HFFc6 (cell line): ENCODE data around the gene HS3ST5. TPM values are rescaled to one million over a fixed set of nuclear protein-coding genes. Genes with fewer than 3 reads are reported as not detected.

ENCODE experiments used
- DNase-seq: peaks from one replicate; pipeline ENCODE4 v3.0.0-alpha.2; 2018
- H3K27ac Mint-ChIP-seq: 2 replicates; pipeline ENCODE4 v1.8.0; 2020; ENCODE audit warnings: mild to moderate bottlenecking, mixed read lengths
- H3K27me3 Mint-ChIP-seq: 2 replicates; pipeline ENCODE4 v1.8.0; 2021; ENCODE audit warnings: mild to moderate bottlenecking, moderate library complexity, mixed read lengths; ENCODE audit not compliant: insufficient read depth
- H3K36me3 Mint-ChIP-seq: 2 replicates; pipeline ENCODE4 v1.8.0; 2021; ENCODE audit warnings: low read depth, mixed read lengths
- H3K4me1 Mint-ChIP-seq: 2 replicates; pipeline ENCODE4 v1.8.0; 2020; ENCODE audit warnings: low read depth, mixed read lengths
- H3K4me3 Mint-ChIP-seq: 2 replicates; pipeline ENCODE4 v1.8.0; 2020; ENCODE audit warnings: mild to moderate bottlenecking, moderate library complexity, mixed read lengths
- H3K9me3 Mint-ChIP-seq: 2 replicates; pipeline ENCODE4 v1.8.0; 2020; ENCODE audit warnings: mild to moderate bottlenecking, mixed read lengths
- CTCF ChIP-seq: fragments of 200-600 bp; sonication (generic); IDR thresholded peaks from 2 replicates; pipeline ENCODE4 v1.5.0; 2021; ENCODE audit warnings: antibody characterized with exemption, mild to moderate bottlenecking
- total RNA-seq, 6 experiments: library from RNA; stranded (reverse); fragmentation: NEBNext Ultra II Directional; extraction: Animal tissue kit (Norgen Biotek cat#: 25700); gene quantifications; 2 replicates in 1 of 6; 3 replicates in 5 of 6; pipeline ENCODE4 v1.2.3, GENCODE V29; 2021

HS3ST5 gene
- total RNA-seq, 6 experiments from 2014 or later = not detected

DNA sequence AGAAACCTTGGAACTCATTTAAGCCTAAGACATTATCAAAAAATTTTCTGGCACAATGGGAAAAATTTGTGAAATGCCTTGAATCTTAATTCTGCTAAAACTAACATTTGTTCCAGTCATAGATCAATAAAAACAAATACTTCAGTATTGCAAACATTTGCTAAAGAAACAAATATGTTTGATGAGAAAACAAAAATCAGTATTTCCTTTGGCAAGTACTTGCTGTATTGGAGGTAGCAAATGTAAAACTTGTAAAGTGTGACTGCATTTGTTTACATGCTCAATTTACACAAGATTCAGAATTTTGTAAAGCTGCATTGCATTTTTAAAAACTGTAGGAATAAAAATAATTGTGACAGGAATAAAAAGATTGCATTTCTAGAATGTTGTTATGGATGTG is 183.1 kb downstream of the HS3ST5 start:
- no peak overlapping the region for H3K27ac Mint-ChIP-seq
- no peak for TF ChIP-seq CTCF
- H3K27me3 Mint-ChIP-seq = peaks cover 7% of the 10 kb centered on the region
- H3K9me3 Mint-ChIP-seq = no peaks in the 10 kb centered on the region
- no peaks in the 10 kb centered on the region for H3K4me1 Mint-ChIP-seq
- DNase-seq = no peak
- H3K36me3 Mint-ChIP-seq = no peaks in the 10 kb centered on the region
- no peak overlapping the region for H3K4me3 Mint-ChIP-seq

DNA sequence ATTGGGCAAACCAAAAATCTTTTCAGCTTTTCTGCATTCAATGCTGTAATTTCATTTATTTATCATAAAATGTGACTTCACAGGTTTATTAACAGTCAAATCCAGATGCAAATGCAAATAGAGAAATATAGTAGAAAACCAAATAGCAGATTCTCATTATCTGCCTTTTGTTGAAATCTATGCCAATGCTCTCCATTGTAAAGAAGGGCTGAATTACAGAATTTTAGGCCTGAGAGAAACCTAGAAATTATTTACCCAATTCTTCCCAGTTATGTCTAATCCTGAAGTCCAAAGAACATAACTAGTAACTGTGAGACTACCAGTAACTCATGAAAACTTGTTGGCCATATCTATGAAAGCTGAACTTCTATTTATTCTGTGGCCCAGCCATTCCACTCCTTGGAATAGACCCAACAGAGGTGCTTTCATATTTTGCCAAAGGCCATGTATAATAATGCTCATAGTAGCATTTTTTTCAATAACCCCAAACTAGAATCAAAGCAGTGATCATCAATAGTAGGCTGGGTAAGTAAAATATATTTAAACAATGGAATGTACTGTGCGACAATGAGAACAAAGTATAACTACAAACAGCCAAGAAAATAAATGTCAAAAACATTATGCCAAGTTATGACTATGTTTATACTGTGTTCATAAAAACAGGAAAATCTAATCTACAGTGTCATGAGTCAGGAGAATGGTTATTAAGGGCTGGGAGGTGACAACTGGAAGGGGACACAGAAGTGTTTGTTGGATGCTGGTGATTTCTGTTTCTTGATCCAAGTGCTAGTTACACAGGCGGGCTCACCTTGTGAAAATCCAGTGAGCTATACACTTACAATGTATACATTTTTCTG is 183.8 kb downstream of the HS3ST5 start:
- Mint-ChIP-seq H3K27ac (no peak overlapping the region), H3K4me3 (no peak overlapping the region), H3K4me1 (no peaks in the 10 kb centered on the region), H3K9me3 (no peaks in the 10 kb centered on the region), H3K36me3 (no peaks in the 10 kb centered on the region), H3K27me3 (peaks cover 7% of the 10 kb centered on the region)
- TF ChIP-seq CTCF = no peak
- no peak for DNase-seq

GRCh38 chr6:114158411-114158810 is 184.4 kb downstream of the HS3ST5 start:
- no peak for DNase-seq
- Mint-ChIP-seq H3K4me1 (no peaks in the 10 kb centered on the region), H3K27me3 (peaks cover 7% of the 10 kb centered on the region), H3K9me3 (no peaks in the 10 kb centered on the region), H3K4me3 (no peak overlapping the region), H3K27ac (no peak overlapping the region), H3K36me3 (no peaks in the 10 kb centered on the region)
- no peak for TF ChIP-seq CTCF

- no peak for DNase-seq
- TF ChIP-seq CTCF = no peak
- Mint-ChIP-seq H3K27ac (no peak overlapping the region), H3K4me3 (no peak overlapping the region), H3K36me3 (no peaks in the 10 kb centered on the region), H3K27me3 (peaks cover 7% of the 10 kb centered on the region), H3K4me1 (no peaks in the 10 kb centered on the region), H3K9me3 (no peaks in the 10 kb centered on the region)
These were observed 185.0 kb downstream of the HS3ST5 start for GRCh38 chr6:114157848-114158247.

DNA sequence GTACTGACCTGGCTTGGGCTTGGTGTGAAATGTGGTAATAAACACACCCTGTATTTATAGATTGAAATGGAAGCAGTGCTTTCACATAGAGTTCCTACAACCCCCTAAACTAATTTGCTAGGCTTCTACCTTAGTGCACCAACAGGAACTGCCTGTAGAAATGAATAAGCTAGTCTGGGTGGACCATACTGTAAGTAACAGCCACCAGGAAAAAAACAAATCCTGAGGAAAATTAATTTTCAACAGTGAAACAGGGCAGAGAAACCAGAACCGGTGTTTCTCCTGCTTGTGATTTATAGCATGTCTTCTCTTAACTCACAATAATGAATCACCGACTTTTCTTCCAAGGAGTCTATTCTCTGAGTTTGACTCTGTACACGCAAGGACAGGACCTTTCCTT is 187.1 kb downstream of the HS3ST5 start:
- no peaks in the 10 kb centered on the region for H3K9me3 Mint-ChIP-seq
- no peak for DNase-seq
- no peak overlapping the region for H3K27ac Mint-ChIP-seq
- no peaks in the 10 kb centered on the region for H3K4me1 Mint-ChIP-seq
- no peak for TF ChIP-seq CTCF
- H3K4me3 Mint-ChIP-seq = no peak overlapping the region
- peaks cover 7% of the 10 kb centered on the region for H3K27me3 Mint-ChIP-seq
- H3K36me3 Mint-ChIP-seq = no peaks in the 10 kb centered on the region
